GM13976 (cell line): ENCODE measurements around the gene HRAS.

ENCODE experiments used
- DNase-seq: peaks from one replicate; pipeline ENCODE4 v3.0.0; 2012; ENCODE audit warnings: low spot score
- CTCF ChIP-seq: IDR thresholded peaks from 2 replicates; pipeline ENCODE4 v1.5.1; 2012; ENCODE audit warnings: borderline replicate concordance, mild to moderate bottlenecking; ENCODE audit not compliant: insufficient read depth; ENCODE audit errors: extremely low read depth, missing control alignments, control extremely low read depth
- in situ Hi-C: fragments of 300-500 bp; cut with MboI; formaldehyde crosslinking; loops from one replicate; pipeline ENCODE4 v1.12.0; 2022; ENCODE audit warnings: low sequenced_read_pairs, mixed read lengths, inconsistent platforms; ENCODE audit not compliant: unreplicated experiment

HRAS gene

GRCh38 chr11:565921-566509, 30.6 kb upstream of the HRAS start:
- DNase-seq: no peak
- in situ Hi-C loops: no loop called here
- no peak for TF ChIP-seq CTCF

- no peak for DNase-seq
- in situ Hi-C loops: no loop called here
- TF ChIP-seq CTCF: no peak
Measured at GRCh38 chr11:563812-564578, 28.6 kb upstream of the HRAS start.

GRCh38 chr11:563066-563811, 27.9 kb upstream of the HRAS start:
- no peak for TF ChIP-seq CTCF
- no peak for DNase-seq
- in situ Hi-C loops: no loop called here

- in situ Hi-C loops: no loop called here
- DNase-seq: no peak
- TF ChIP-seq CTCF: no peak
Measured at GRCh38 chr11:562046-562645, 26.8 kb upstream of the HRAS start.

GRCh38 chr11:561148-562003, 26.0 kb upstream of the HRAS start:
- DNase-seq: no peak
- in situ Hi-C loops: no loop called here
- TF ChIP-seq CTCF: no peak
